Measurements from ENCODE around the gene MYO7A.

MYO7A gene

GRCh38 chr11:77187776-77188632 is 60.0 kb downstream of the MYO7A start:
- DNase-seq, result peak; percentile 66

GRCh38 chr11:77188633-77189491 is 60.8 kb downstream of the MYO7A start:
- no peak for DNase-seq

GRCh38 chr11:77189588-77190210 is 61.7 kb downstream of the MYO7A start:
- DNase-seq, result no peak

GRCh38 chr11:77190331-77191075 is 62.5 kb downstream of the MYO7A start:
- DNase-seq, result no peak

GRCh38 chr11:77191429-77191822 is 63.4 kb downstream of the MYO7A start:
- no peak for DNase-seq

GRCh38 chr11:77191823-77192495 is 63.9 kb downstream of the MYO7A start:
- peak; percentile 25 for DNase-seq

GRCh38 chr11:77193167-77193566 is 65.1 kb downstream of the MYO7A start:
- no peak for DNase-seq

GRCh38 chr11:77193911-77194830 is 66.1 kb downstream of the MYO7A start:
- DNase-seq, result no peak

- DNase-seq, result no peak
These were observed 67.2 kb downstream of the MYO7A start for GRCh38 chr11:77195071-77195755.

- DNase-seq, result no peak
These were observed 68.9 kb downstream of the MYO7A start for GRCh38 chr11:77196961-77197360.

- no peak for DNase-seq
These were observed 69.7 kb downstream of the MYO7A start for GRCh38 chr11:77197626-77198320.

GRCh38 chr11:77198440-77198849 is 70.4 kb downstream of the MYO7A start:
- no peak for DNase-seq

GRCh38 chr11:77199137-77199745 is 71.2 kb downstream of the MYO7A start:
- DNase-seq, result no peak

GRCh38 chr11:77200351-77201268 is 72.6 kb downstream of the MYO7A start:
- no peak for DNase-seq

- DNase-seq, result no peak
These were observed 73.3 kb downstream of the MYO7A start for GRCh38 chr11:77201370-77201769.

GRCh38 chr11:77201991-77202841 is 74.2 kb downstream of the MYO7A start:
- no peak for DNase-seq

Measured in CD4-positive, alpha-beta T cell treated with Interleukin-4 for 4 hours (primary cell).